GM21381 (cell line): ENCODE data around the gene RNF11.

Experiments used
- ATAC-seq: cut with Tn5 transposase; IDR thresholded peaks from one replicate; pipeline ENCODE4 v1.9.1; 2021; ENCODE audit warnings: mild to moderate bottlenecking, moderate library complexity; ENCODE audit not compliant: unreplicated experiment

RNF11 gene

GRCh38 chr1:51263147-51263877 lies 27.2 kb downstream of the RNF11 start:
- no peak for ATAC-seq

GRCh38 chr1:51264451-51264850 lies 28.4 kb downstream of the RNF11 start:
- ATAC-seq: no peak

- ATAC-seq: no peak
Observed at GRCh38 chr1:51265618-51266017, 29.5 kb downstream of the RNF11 start.

GRCh38 chr1:51266181-51266580 lies 30.1 kb downstream of the RNF11 start:
- ATAC-seq: no peak

GRCh38 chr1:51266791-51267190 lies 30.7 kb downstream of the RNF11 start:
- ATAC-seq: no peak

- ATAC-seq: no peak
Observed at GRCh38 chr1:51268634-51269033, 32.6 kb downstream of the RNF11 start.

- ATAC-seq: no peak
Observed at GRCh38 chr1:51270751-51271150, 34.7 kb downstream of the RNF11 start.

- ATAC-seq: no peak
Observed at GRCh38 chr1:51272916-51273315, 36.8 kb downstream of the RNF11 start.

GRCh38 chr1:51274676-51275075 lies 38.6 kb downstream of the RNF11 start:
- no peak for ATAC-seq

GRCh38 chr1:51276286-51276685 lies 40.2 kb downstream of the RNF11 start:
- ATAC-seq: no peak

GRCh38 chr1:51280321-51280978 lies 44.4 kb downstream of the RNF11 start:
- ATAC-seq: no peak

- no peak for ATAC-seq
Observed at GRCh38 chr1:51281807-51282206, 45.7 kb downstream of the RNF11 start.

- no peak for ATAC-seq
Observed at GRCh38 chr1:51282605-51283004, 46.5 kb downstream of the RNF11 start.

GRCh38 chr1:51283979-51284378 lies 47.9 kb downstream of the RNF11 start:
- ATAC-seq: no peak

GRCh38 chr1:51284487-51284954 lies 48.4 kb downstream of the RNF11 start:
- ATAC-seq: peak; percentile 50

GRCh38 chr1:51285055-51285454 lies 49.0 kb downstream of the RNF11 start:
- ATAC-seq: peak; percentile 92

GRCh38 chr1:51287966-51288365 lies 51.9 kb downstream of the RNF11 start:
- no peak for ATAC-seq

GRCh38 chr1:51288578-51288977 lies 52.5 kb downstream of the RNF11 start:
- ATAC-seq: no peak

GRCh38 chr1:51289676-51290488 lies 53.8 kb downstream of the RNF11 start:
- no peak for ATAC-seq

- ATAC-seq: no peak
Observed at GRCh38 chr1:51290489-51290847, 54.4 kb downstream of the RNF11 start.

GRCh38 chr1:51293898-51294515 lies 57.9 kb downstream of the RNF11 start:
- ATAC-seq: no peak
